CD4-positive, alpha-beta T cell treated with Interleukin-15 for 4 hours (primary cell): ENCODE measurements around the gene IBTK.
A peak's percentile ranks its signal among the peaks of the same experiment; 100 is the strongest.
"Not testable (repeated sequence)": the region's sequence is repeated elsewhere in the genome, so short reads cannot be mapped to it uniquely, and the experiment has no call there.

ENCODE experiments used
- DNase-seq: peaks from one replicate; pipeline ENCODE4 v3.0.0-alpha.2; 2020; ENCODE audit warnings: low spot score

The IBTK gene

GRCh38 chr6:82246802-82247504, 591 bp downstream of the IBTK start:
- peak; percentile 39 for DNase-seq

DNA sequence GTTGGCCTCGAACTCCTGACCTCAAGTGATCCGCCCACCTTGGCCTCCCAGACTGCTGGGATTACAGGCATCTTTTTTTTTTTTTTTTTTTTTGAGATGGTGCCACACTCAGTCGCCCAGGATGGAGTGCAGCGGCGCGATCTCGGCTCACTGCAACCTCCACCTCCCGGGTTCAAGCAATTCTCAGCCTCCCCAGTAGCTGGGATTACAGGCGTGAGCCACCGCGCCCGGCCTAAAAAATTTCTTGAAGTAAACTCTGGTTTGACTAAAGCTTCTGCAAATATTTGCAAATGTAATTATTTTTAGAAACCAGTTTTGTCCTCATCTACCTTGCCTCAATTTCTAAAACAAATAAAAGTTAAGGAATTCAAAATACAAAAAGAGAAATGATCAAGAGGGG, 1.2 kb downstream of the IBTK start:
- no peak for DNase-seq

DNA sequence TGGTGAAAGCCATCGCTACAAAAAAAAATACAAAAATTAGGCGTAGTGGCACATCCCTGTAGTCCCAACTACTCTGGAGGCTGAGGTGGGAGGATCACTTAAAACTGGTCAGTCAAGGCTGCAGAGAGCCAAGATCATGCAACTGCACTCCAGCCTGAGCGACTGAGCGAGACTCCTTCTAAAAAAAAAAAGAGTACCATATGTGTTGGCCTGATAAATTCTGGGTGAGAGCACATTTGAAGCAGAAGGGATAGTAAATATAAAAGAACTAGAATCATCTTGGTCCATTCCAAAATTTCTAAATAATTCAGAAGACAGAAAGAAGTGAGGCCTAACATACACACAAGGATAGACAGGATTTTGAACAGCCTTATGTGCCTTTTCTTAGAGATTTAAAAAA, 2.2 kb downstream of the IBTK start:
- DNase-seq = no peak

DNA sequence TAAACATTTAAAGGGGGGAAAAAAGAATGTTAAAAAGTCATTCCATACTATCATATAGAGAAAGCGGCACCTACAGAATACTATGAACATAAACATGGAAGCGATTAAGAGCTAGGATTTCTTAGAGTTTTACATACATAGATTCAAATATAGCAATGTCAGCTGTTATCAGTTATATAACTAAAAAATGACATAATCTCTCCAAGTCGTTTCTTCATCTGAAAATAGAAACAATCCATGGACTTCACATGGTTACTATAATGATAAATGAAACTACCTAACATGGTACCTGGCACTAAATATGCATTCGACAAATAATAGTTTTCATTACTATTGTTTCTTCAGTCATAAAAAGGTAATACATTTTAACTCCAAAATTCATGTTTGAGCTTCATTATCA, 3.7 kb downstream of the IBTK start:
- DNase-seq = no peak

GRCh38 chr6:82240186-82240585, 7.4 kb downstream of the IBTK start:
- no peak for DNase-seq

DNA sequence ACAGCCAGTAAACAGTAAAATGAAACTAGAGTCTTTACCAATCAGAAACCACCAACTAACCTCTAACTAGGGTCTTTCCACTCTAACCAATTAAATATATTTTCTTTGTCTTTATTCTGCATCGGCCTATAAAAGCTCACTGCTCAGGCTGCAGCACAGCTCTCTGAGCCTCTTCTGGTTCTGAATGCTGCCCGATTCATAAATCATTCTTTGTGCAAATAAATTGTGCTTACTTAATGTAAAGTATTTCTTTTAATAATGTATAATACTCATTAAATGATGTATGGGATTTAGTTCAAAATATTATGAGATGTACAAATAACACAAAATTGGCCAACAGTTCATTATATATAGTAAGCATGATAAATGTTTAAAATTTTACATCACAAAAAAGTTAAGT, 7.9 kb downstream of the IBTK start:
- DNase-seq = no peak

- no peak for DNase-seq
Measured at GRCh38 chr6:82237013-82237412, 10.5 kb downstream of the IBTK start.

GRCh38 chr6:82227770-82228169, 19.8 kb downstream of the IBTK start:
- DNase-seq = no peak

- no peak for DNase-seq
Measured at GRCh38 chr6:82220167-82220566, 27.4 kb downstream of the IBTK start.

GRCh38 chr6:82217018-82217586, 30.4 kb downstream of the IBTK start:
- DNase-seq = no peak

- no peak for DNase-seq
Measured at GRCh38 chr6:82216549-82216948, 31.0 kb downstream of the IBTK start.

GRCh38 chr6:82211326-82211725, 36.2 kb downstream of the IBTK start:
- DNase-seq = no peak

DNA sequence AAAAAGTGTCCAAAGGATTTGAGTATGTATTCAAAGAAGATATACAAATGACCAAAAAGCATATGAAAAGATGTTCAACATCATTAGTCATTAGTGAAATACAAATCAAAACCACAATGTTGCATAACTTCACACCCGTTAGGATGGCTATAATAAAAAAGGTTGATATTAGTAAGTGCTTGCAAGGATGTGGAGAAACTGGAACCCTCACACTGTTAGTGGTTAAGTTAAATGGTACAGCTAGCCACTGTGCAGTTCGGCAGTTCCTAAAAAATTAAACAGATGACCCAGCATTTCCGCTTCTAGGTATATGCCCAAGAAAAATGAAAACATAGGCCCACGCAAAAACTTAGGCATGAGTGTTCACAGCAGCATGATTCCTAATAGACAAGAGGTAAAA, 38.6 kb downstream of the IBTK start:
- DNase-seq = no peak

DNA sequence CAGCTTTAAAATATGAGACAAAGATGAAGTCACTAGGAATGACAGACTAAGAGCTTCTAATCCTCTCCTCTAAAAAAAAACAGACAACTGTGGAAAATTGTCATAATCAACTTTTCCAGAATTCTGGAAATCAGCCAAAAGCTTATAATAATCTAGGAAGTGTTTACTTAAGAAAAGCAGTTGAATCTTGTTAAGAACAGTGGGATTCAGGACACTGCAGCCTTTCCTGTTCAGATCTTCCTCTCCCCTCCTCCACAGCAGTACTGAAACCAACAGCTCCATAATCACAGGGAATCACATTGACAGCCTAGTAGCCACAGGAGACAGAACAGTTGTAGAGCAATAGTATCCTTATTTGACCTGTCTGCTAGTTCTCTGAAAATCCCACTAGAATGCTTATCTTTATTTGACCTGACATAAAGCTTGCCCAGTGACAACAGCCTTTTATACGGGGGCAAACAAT, 41.6 kb downstream of the IBTK start:
- no peak for DNase-seq

GRCh38 chr6:82204020-82204419, 43.5 kb downstream of the IBTK start:
- no peak for DNase-seq

DNA sequence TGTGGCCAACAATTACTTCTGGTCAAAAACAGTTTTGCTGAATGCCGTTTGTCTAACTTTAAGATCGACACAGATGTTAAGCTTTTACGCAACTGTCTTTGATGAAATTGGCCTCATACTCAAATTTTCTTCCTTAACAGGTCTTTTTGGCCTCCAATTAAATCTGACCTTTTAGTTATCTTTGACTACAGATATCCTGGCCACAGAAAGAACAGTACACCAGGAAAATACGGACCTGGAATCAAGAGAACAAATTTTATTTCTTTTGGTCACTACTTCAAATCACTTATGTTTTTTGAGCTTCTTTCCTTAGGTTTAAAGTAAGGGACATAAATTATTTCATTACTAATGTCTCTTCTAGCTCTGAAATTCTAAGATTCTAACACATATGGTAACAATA, 49.8 kb downstream of the IBTK start:
- DNase-seq = no peak

DNA sequence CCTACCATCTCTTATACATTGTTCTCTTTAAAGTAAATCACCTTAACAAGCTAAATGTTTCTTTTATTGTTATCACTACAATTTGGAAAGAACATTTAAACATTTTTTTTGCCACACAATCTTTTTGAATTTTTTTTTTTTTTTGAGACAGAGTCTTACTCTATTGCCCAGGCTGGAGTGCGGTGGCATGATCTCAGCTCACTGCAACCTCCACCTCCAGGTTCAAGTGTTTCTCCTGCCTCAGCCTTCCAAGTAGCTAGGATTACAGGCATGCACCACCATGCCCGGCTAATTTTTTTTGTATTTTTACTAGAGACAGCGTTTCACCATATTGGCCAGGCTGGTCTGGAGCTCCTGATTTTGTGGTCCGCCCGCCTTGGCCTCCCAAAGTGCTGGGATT, 50.3 kb downstream of the IBTK start:
- not testable (repeated sequence) for DNase-seq

DNA sequence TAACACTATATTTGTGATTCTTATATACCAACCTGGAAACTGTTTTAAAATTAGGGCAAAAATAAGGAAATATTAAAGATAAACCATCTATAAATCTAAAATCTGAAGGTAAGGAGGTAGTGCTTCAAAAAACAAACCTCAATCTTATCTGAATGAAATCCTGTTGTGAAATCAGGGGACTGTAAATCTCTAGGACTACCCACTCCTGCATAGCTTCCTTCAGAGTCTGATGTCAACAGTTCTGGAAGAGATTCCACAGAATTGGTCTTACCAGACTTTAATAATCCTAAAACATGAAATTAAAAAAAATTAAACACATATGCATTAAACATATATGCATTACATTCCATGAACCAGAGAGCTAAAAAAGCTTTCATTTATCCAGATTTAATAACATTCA, 51.4 kb downstream of the IBTK start:
- no peak for DNase-seq

GRCh38 chr6:82195619-82196018, 51.9 kb downstream of the IBTK start:
- no peak for DNase-seq

- no peak for DNase-seq
Measured at GRCh38 chr6:82185948-82186535, 61.5 kb downstream of the IBTK start.

DNA sequence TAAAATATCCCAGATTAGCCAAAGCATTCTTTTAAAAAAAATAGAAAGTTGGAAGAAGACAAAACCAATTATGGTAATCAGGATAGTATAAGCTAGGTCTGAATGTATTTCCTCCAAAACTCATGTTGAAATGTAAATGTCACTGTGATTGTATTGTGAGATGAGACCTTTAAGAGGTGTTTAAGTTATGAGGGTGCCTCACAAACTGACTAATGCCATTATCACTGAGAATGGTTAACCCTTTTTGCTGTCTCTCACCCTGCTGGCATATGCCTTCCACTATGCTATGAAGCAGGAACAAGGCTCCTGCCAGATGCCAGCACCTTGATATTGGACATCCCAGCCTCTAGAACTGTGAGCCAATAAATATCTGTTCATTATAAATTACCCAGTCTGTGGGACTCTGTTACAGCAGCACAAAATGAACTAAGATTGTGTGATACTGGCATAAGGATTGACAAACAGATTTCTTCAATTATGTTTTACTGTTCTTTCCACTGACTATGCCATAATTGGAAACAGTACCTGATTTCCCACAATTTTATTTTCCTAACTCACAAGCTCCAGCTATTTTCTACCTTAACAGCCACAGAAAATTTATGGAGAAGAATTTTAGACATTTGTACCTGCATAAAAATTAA, 63.8 kb downstream of the IBTK start:
- DNase-seq = no peak

DNA sequence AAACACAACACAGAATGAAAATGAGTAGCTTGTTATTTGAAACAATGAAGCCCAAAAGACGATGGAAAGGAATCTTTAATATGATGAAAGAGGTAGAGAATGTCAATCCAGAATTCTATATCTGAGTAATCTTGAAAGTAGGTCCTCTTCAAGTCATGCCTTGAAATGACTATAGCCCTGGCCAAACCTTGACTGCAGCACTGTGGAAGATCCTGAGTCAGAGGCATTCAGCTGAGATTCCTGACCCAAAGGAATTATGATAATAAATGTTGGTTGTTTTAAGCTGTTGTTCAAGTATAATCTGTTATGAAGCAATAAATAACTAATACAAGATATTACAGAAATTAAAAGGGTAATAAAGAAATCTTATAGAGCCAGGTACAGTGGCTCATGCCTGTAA, 64.8 kb downstream of the IBTK start:
- no peak for DNase-seq

GRCh38 chr6:82179415-82179814, 68.1 kb downstream of the IBTK start:
- DNase-seq = no peak
